Activated CD4-positive, CD25-positive, alpha-beta regulatory T cell treated with anti-CD3 and anti-CD28 coated beads, Interleukin-2, amount 50 U/mL, for 24 hours (primary cell): Measurements from ENCODE around the gene CCL18.
A peak's percentile ranks its signal among the peaks of the same experiment; 100 is the strongest.
"Not testable (repeated sequence)": the region's sequence is repeated elsewhere in the genome, so short reads cannot be mapped to it uniquely, and the experiment has no call there.

Source experiments
- ATAC-seq, 2 donors: fragments of 150-1000 bp; cut with Tn5 transposase; one replicate each; pipeline ENCODE4 v1.10.0; 2021; ENCODE audit warnings: mild to moderate bottlenecking in 1 of 2, moderate library complexity in 1 of 2

Gene CCL18

GRCh38 chr17:36072431-36073121 is 8.5 kb downstream of the CCL18 start:
- ATAC-seq, result peak; percentile 40 to 65

- ATAC-seq, result no peak
Measured at GRCh38 chr17:36074365-36074764, 10.3 kb downstream of the CCL18 start.

- ATAC-seq, result peak in 1 of 2 donors; percentile 33
Measured at GRCh38 chr17:36081681-36082471, 17.8 kb downstream of the CCL18 start.

GRCh38 chr17:36082482-36083120 is 18.5 kb downstream of the CCL18 start:
- ATAC-seq, result peak; percentile 78 to 80

GRCh38 chr17:36083691-36084090 is 19.6 kb downstream of the CCL18 start:
- ATAC-seq, result not testable (repeated sequence)

- no peak for ATAC-seq
Measured at GRCh38 chr17:36085765-36086164, 21.7 kb downstream of the CCL18 start.

GRCh38 chr17:36086791-36087190 is 22.7 kb downstream of the CCL18 start:
- no peak for ATAC-seq

- not testable (repeated sequence) for ATAC-seq
Measured at GRCh38 chr17:36087471-36087870, 23.4 kb downstream of the CCL18 start.

GRCh38 chr17:36087897-36088572 is 24.0 kb downstream of the CCL18 start:
- not testable (repeated sequence) for ATAC-seq

- ATAC-seq, result no peak
Measured at GRCh38 chr17:36088670-36089338, 24.7 kb downstream of the CCL18 start.

- ATAC-seq, result no peak
Measured at GRCh38 chr17:36089339-36089865, 25.3 kb downstream of the CCL18 start.

GRCh38 chr17:36089888-36090836 is 26.1 kb downstream of the CCL18 start, which contains the start of gene CCL3:
Gene CCL3, minus strand, starts transcription at chr17:36090143. Its CDS starts 85 bp downstream, at chr17:36090058.
- peak; percentile 69 to 70 for ATAC-seq

- peak; percentile 55 to 62 for ATAC-seq
Measured at GRCh38 chr17:36092230-36092629, 28.2 kb downstream of the CCL18 start.

- ATAC-seq, result not testable (repeated sequence)
Measured at GRCh38 chr17:36092715-36093114, 28.6 kb downstream of the CCL18 start.

- no peak for ATAC-seq
Measured at GRCh38 chr17:36094232-36094631, 30.2 kb downstream of the CCL18 start.

GRCh38 chr17:36094746-36095145 is 30.7 kb downstream of the CCL18 start:
- ATAC-seq, result no peak

GRCh38 chr17:36095992-36096391 is 31.9 kb downstream of the CCL18 start:
- ATAC-seq, result no peak

GRCh38 chr17:36099004-36099403 is 34.9 kb downstream of the CCL18 start:
- not testable (repeated sequence) for ATAC-seq

GRCh38 chr17:36103401-36103975 is 39.4 kb downstream of the CCL18 start, which contains the start of gene CCL4:
Gene CCL4, plus strand, starts transcription at chr17:36103827. Its CDS starts 79 bp downstream, at chr17:36103906.
- ATAC-seq, result peak; percentile 25 to 54

- ATAC-seq, result not testable (repeated sequence)
Measured at GRCh38 chr17:36104246-36104645, 40.2 kb downstream of the CCL18 start.
